Measurements from ENCODE around the gene LBHD2. TPM values are rescaled to one million over a fixed set of nuclear protein-coding genes. Genes with fewer than 3 reads are reported as not detected.
A peak's percentile ranks its signal among the peaks of the same experiment; 100 is the strongest.

The LBHD2 gene
- total RNA-seq, 1 donor, result not detected

- no peak overlapping the region for H3K4me3 ChIP-seq (ENCODE audit: low read depth, low read length)
- no peak for DNase-seq (ENCODE audit: low read depth)
- no peak for TF ChIP-seq CTCF (IDR thresholded peaks at IDR 0.05; ENCODE audit: insufficient read depth, low read length)
Observed at GRCh38 chr14:103086771-103087342, 2.8 kb downstream of the LBHD2 start.

GRCh38 chr14:103087343-103087835 lies 3.4 kb downstream of the LBHD2 start:
- no peak for TF ChIP-seq CTCF (IDR thresholded peaks at IDR 0.05; ENCODE audit: insufficient read depth, low read length)
- DNase-seq (ENCODE audit: low read depth), result no peak
- no peak overlapping the region for H3K4me3 ChIP-seq (ENCODE audit: low read depth, low read length)

- no peak for DNase-seq (ENCODE audit: low read depth)
- no peak overlapping the region for H3K4me3 ChIP-seq (ENCODE audit: low read depth, low read length)
- no peak for TF ChIP-seq CTCF (IDR thresholded peaks at IDR 0.05; ENCODE audit: insufficient read depth, low read length)
Observed at GRCh38 chr14:103088921-103089320, 4.9 kb downstream of the LBHD2 start.

- no peak for DNase-seq (ENCODE audit: low read depth)
- TF ChIP-seq CTCF (IDR thresholded peaks at IDR 0.05; ENCODE audit: insufficient read depth, low read length), result no peak
- H3K4me3 ChIP-seq (ENCODE audit: low read depth, low read length), result no peak overlapping the region
Observed at GRCh38 chr14:103089386-103090335, 5.7 kb downstream of the LBHD2 start.

GRCh38 chr14:103090481-103091020 lies 6.5 kb downstream of the LBHD2 start:
- no peak for TF ChIP-seq CTCF (IDR thresholded peaks at IDR 0.05; ENCODE audit: insufficient read depth, low read length)
- no peak overlapping the region for H3K4me3 ChIP-seq (ENCODE audit: low read depth, low read length)
- DNase-seq (ENCODE audit: low read depth), result no peak

GRCh38 chr14:103091041-103091882 lies 7.3 kb downstream of the LBHD2 start:
- TF ChIP-seq CTCF (IDR thresholded peaks at IDR 0.05; ENCODE audit: insufficient read depth, low read length), result peak; percentile 42
- H3K4me3 ChIP-seq (ENCODE audit: low read depth, low read length), result no peak overlapping the region
- DNase-seq (ENCODE audit: low read depth), result peak; percentile 14

All from fibroblast of the aortic adventitia (primary cell).